ENCODE results near the gene SDR39U1.

SDR39U1 gene

GRCh38 chr14:24441485-24441884, 1.1 kb downstream of the SDR39U1 start:
- no peak for DNase-seq

DNA sequence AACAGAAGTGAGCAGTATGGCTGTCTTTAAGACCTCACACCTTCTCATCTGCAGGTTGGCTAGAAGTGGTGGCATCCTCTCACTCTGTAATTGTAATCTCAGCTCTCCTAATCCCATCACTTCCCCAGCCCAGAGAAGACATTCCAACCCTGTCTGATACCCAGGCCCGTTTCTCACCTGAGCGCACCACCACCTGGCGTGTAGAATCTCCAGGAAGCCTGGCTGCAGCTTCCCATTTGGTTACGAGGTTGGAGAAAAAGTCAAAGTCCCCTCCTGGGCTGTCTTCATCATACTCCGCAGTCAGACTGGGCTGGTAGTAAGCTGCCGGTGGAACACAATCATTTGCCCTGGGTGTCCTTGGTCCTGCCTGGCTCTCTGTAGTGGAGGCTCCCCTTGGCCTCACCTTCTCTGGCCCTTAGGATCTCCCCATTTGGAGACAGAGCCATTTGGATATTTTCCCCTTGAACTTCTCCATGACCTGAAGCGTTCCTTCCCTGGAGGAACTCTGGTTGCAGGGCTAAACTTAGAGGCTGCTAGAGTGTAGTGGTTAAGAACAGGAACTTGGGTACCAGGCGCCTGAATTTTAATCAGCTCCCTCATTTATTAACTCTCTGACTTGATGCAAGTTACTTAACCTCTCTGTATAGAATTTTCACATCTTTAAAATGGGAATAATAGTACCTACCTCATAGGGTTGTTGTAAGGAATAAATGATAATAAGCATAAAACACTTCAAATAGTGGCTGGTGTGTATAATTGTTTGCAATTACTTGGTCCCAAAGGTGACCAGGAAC, 1.8 kb downstream of the SDR39U1 start:
- DNase-seq, result no peak

DNA sequence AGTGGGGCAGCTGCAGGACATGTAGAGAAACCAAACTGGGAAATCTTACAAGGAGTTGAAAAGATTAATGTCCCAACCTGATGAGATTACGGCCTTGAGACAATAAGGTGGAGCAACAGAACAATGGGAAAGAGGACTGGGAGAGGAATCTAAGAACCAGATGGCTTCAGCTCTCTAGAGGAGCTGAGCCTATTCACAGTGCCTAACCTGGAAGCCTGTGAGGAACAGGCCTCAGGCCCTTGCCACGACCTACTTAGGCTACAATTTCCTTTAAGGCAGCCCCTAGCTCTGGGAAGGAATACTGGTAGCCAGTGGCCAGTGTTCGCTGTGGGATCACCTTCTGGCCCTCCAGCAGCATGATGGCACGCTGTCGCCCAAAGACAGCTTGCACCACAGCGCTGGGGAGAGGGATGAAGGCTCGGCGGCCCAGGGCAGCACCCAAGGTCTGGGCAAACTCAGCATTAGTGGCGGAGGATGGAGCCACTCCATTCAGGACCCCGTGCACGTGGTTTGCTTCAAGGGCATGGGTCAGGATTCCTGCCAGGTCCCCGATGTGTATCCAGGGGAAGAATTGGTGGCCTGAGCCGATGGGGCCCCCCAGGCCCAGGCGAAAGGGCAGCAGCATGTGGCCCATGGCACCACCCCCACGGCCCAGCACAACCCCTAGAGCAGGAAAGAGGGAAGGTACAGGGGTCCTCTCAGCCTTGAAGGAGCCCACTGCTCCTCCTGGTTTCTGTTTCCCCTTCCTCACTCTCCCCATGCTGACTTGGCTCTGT, 2.6 kb downstream of the SDR39U1 start:
- DNase-seq, result no peak

DNA sequence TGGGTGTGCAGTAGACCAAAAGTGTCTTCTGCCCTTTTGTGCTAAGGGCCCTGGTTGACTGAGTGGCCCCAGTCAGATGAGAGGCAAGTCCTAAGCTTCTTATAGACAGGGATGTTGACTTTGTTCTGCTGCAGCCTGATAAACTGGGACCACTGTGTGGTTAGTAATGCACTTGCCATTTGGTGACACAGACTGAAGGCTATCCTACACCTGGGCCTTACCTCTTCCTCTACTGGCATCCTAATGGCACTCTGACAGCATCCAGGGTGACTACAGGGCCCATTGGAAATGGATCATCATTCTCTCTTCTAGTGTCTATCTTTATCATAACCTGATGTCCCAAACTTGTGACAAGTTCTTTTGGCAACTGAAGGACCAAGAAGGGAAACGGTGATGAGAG, 3.3 kb downstream of the SDR39U1 start:
- DNase-seq, result no peak

DNA sequence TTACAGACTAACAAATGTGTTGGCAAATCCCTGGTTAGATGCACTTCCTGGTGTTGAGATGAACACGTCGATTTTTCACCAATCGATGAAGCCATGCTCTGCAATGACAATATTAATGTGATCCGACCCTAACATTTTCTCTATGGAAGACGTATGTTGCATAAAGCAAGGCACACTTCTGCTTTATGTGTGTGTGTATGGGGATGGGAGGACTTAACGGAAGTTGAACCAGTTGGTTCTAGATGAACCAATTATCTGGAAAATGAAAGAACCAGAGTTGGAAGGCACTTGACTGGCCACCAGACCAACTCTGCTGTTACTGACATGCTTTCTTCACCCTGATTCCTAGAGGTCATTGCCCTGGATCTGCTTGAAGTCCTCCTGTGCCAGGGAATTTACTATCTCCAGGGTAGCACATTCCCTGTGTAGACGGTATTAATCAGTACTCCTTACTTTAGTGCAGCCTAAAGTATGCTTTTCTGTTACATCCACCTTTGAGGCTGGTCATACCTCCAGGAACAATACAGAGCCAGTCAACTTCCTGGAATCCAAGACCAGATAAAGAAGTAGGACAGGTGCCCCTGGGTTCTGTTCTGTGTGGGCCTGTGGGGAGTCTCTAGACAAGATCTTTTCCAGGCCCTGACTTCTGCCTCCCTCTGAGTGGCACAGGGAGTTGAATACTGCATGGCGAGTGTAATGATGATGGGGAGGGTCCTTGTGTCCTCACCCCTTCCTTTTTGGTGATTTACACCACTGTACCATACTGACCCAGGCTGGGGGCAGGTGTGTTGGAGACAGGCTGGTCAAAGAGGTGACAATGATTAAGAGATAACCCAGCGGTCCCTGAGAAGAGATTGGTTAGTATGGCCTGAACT, 4.1 kb downstream of the SDR39U1 start:
- no peak for DNase-seq

GRCh38 chr14:24437736-24438067, 4.9 kb downstream of the SDR39U1 start:
- no peak for DNase-seq

DNA sequence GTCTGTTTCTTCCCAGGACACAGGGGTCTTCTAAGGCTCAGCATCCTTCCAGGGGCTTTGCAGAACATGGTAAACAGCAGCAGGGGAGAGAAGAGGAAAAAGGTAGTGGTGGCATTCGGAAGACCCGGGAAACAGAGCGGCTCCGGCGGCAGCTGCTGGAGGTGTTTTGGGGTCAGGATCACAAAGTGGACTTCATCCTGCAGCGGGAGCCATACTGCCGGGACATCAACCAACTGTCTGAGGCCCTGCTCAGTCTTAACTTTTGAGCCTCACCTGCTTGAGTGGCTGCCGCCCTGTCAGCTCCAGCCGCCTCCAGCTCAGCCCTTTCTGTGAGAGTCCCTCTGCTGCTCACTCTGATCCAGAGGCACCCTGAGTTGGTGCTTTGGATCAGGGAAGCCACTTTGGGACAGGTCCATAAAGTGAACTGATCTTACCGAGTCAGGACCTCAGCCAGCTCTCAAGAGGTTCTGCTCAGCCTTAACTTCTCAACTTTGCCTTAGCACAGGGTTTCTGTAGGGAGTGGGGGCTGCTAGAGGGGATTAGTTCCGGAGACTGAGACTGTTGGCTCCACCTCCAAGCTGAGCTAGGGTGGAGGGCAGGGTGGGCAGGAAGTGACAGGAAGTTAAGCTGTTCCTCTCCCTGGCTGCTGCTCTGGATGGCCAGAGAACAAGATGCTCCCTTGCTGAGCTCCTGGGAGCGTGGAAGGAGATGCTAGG, 5.4 kb downstream of the SDR39U1 start:
- DNase-seq, result peak; percentile 16

DNA sequence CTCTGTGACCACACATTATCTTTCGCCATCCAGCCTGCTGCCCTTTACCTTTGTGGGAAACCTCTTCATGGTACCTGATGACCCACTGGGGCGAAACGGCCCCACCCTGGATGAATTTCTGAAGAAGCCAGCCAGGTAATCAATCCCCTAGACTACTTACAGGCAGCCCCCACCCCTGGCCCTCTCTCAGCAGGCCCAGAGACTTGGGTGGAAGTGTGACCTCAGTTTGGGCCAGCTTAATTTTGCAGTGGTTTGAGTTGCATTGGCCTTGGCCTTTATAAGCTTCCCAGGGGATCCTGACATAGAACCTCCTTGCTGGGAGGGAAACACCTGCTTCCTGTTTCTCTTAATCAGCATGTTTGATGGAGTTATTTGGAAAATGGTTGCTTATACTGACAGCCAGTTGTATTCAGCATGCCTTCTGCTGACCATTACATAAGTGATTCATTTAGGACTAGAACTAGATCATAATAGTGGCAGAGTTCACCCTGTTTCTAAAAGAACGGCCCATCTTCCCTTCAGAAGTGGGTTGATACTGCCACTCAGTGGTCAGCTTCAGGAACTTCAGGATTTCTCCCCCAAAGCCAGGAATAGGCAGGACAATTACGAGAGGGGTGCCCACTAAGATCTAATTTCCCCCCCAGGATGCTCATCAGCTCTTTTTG, 6.1 kb downstream of the SDR39U1 start:
- peak; percentile 72 for DNase-seq

DNA sequence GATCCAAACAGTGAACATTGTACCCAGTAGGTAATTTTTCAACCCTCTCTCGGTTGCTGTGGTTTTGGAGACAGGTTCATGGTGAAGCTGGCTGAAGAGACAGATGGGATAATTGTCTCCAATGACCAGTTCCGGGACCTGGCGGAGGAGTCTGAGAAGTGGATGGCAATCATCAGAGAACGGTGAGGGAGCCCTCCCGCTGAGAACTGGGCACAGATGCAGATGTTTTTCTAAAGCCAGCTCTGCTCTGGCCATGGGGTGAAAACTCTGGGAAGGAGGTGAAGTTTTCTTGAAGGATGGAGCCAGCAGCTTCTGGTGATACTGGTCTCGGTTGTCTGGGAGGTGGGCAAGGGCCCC, 6.6 kb downstream of the SDR39U1 start:
- no peak for DNase-seq

GRCh38 chr14:24435192-24435810, 7.3 kb downstream of the SDR39U1 start:
- no peak for DNase-seq

DNA sequence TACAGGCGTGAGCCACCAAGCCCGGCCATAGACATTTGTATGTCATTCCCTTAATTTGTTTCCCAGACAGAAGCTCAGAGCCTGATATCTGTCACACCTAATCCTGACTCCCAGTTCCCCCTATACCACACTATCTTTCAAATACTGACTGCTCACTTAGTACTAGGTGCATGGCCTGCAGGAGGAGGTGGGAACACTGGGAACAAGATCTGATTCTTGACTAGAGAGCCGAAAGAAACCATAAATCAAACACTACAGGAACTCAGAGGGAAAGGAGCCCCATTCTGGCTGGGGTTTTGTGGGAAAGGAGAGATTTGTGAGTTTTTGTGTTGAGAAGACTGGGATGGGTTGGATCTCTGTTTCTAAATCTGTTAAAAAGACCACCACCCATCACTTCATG, 7.9 kb downstream of the SDR39U1 start:
- DNase-seq, result no peak

DNA sequence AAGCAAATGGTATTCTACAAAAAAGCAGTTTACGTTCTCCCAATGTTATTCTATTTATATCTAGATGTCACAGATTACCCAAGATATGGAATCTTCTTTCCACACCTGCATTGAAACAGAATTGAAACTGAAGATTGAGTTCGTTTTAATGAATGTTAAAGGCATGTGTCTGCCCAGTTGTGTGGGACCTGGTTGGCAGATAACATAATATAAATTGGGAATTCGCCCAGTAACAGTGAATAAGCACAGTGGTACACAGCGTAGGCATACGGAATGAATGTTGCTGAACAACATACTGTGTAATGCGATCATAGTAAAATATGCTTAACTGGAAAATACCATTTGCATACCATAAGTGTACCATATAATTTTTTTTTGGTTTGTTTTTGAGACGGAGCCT, 8.5 kb downstream of the SDR39U1 start:
- DNase-seq, result no peak

GRCh38 chr14:24432259-24433131, 10.1 kb downstream of the SDR39U1 start:
- no peak for DNase-seq

- peak; percentile 88 for DNase-seq
Measured at GRCh38 chr14:24431569-24432258, 10.9 kb downstream of the SDR39U1 start.

DNA sequence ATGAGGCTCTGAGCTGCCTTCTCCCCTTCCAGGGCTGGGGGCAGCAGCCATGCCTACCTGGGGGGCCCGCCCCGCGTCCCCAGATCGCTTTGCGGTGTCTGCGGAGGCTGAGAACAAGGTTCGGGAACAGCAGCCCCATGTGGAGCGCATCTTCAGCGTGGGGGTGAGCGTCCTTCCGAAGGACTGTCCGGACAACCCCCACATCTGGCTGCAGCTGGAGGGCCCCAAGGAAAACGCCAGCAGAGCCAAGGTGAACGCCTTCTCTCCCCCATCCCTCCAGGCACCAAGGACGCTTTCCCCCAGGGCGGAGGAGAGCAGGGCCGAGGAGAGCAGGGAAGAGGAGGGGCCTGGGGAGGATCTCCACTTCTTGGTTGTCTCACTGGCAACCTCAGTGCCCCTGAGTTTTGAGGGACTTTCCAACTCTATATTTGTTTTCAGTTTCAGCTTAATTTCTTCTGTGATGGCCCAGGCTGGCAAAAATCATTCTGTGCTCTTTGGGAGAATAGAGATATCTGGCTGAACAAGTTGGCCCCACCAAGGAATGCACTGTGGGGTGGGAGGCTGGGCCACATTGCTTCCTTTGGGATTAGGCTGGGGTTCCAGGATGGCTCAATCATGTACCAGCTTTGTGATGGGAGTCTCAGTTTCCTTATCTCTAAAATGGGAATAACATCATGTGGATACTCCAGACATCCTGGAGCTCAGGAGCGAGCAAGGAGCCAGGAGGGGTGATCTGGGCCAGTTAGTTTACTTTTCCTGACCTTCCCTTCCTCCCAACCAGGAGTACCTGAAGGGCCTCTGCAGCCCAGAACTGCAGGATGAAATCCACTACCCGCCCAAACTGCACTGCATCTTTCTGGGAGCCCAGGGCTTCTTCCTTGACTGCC, 11.7 kb downstream of the SDR39U1 start:
- no peak for DNase-seq

- peak; percentile 43 for DNase-seq
Measured at GRCh38 chr14:24430143-24430681, 12.4 kb downstream of the SDR39U1 start.

GRCh38 chr14:24429395-24430142, 13.0 kb downstream of the SDR39U1 start, which contains the start of the genes CBLN3 and KHNYN:
Gene CBLN3, minus strand, starts transcription at chr14:24429668. Its CDS starts 614 bp downstream, at chr14:24429054.
Gene KHNYN, plus strand, starts transcription at chr14:24429954. Its CDS starts 777 bp downstream, at chr14:24430731.
- DNase-seq, result peak; percentile 83

Data from KG1 (cell line).